Measurements from ENCODE around the gene CDKN2D. TPM values are rescaled to one million over a fixed set of nuclear protein-coding genes. Genes with fewer than 3 reads are reported as not detected.

CDKN2D gene
- total and polyA plus RNA-seq, 2 of the 13 experiments (the other 11 are each of a cell fraction or from before 2014, with no cell fraction given) = 5.4 to 8.6 TPM

GRCh38 chr19:10602330-10603083 is 33.7 kb upstream of the CDKN2D start (continued):
- TF ChIP-seq YEATS4 (CRISPR knock-in tag; IDR thresholded peaks at IDR 0.05; ENCODE audit: borderline replicate concordance) (peak; percentile 54; the same call in 1 of the 2 replicates), NR2F2 (IDR thresholded peaks at IDR 0.05; ENCODE audit: borderline replicate concordance, low read depth) (no peak), GABPB1 (CRISPR knock-in tag; IDR thresholded peaks at IDR 0.05) (peak; percentile 50; the same call in 1 of the 2 replicates), RXRB (CRISPR knock-in tag; IDR thresholded peaks at IDR 0.05; ENCODE audit: borderline replicate concordance) (no peak), ERF (CRISPR knock-in tag; IDR thresholded peaks at IDR 0.05) (0 out of 2 replicates have a peak, but pooled peaks have one; percentile 16), ZFP36L2 (CRISPR knock-in tag; IDR thresholded peaks at IDR 0.05) (0 out of 2 replicates have a peak, but pooled peaks have one; percentile 33), BCL3 (CRISPR knock-in tag; IDR thresholded peaks at IDR 0.05) (0 out of 2 replicates have a peak, but pooled peaks have one; percentile 10), SALL1 (CRISPR knock-in tag; IDR thresholded peaks at IDR 0.05) (0 out of 2 replicates have a peak, but pooled peaks have one; percentile 20), ZFX (CRISPR knock-in tag; IDR thresholded peaks at IDR 0.05; ENCODE audit: low read depth) (peak; percentile 38; the same call in 1 of the 2 replicates), ZFP62 (CRISPR knock-in tag; IDR thresholded peaks at IDR 0.05) (no peak), ZNF687 (CRISPR knock-in tag; IDR thresholded peaks at IDR 0.05) (peak; percentile 61; the same call in 1 of the 2 replicates), ZNF574 (CRISPR knock-in tag; IDR thresholded peaks at IDR 0.05) (peak; percentile 3; the same call in 1 of the 2 replicates), PATZ1 (CRISPR knock-in tag; IDR thresholded peaks at IDR 0.05) (peak; percentile 31; the same call in 1 of the 2 replicates), SP1 (IDR thresholded peaks at IDR 0.05) (no peak), SP1 (CRISPR knock-in tag; IDR thresholded peaks at IDR 0.05) (0 out of 2 replicates have a peak, but pooled peaks have one; percentile 24), SPEN (CRISPR knock-in tag; IDR thresholded peaks at IDR 0.05; ENCODE audit: low read depth) (0 out of 2 replicates have a peak, but pooled peaks have one; percentile 15), ZBTB7B (CRISPR knock-in tag; IDR thresholded peaks at IDR 0.05) (0 out of 2 replicates have a peak, but pooled peaks have one; percentile 54), RBFOX2 (IDR thresholded peaks at IDR 0.05; ENCODE audit: low read depth, low read length) (0 out of 2 replicates have a peak, but pooled peaks have one; percentile 14), ZNF792 (CRISPR knock-in tag; IDR thresholded peaks at IDR 0.05) (0 out of 2 replicates have a peak, but pooled peaks have one; percentile 13)

All from HepG2 (cell line).